Inflammatory macrophage treated with lipopolysaccharide for 4 hours (primary cell): ENCODE data around the gene SOX6.

Source experiments
- DNase-seq: peaks from one replicate; pipeline ENCODE4 v3.0.0-alpha.2; 2020

SOX6 gene

GRCh38 chr11:16363706-16364105 lies 7.4 kb upstream of the SOX6 start:
- DNase-seq, result no peak

- DNase-seq, result no peak
Measured at GRCh38 chr11:16361108-16361865, 4.9 kb upstream of the SOX6 start.

DNA sequence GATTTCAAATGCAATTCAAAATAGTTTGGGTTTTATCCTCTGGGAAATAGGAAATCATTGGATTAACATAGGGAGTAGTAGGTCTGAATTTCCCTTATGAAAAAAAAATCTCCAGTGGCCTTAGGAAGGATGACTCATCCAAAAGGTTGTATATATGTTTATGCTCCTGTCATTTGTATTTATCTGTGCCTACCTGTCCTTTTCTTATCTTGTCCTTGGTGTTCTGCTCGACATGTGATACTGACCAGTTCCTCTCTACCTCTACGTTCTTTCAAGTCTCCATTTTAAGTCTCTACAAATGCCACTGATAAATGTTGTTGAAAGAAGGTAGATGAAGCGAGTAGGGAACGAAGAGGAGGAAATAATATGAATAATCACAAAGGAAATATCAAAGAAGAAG lies 3.0 kb upstream of the SOX6 start:
- DNase-seq, result no peak

DNA sequence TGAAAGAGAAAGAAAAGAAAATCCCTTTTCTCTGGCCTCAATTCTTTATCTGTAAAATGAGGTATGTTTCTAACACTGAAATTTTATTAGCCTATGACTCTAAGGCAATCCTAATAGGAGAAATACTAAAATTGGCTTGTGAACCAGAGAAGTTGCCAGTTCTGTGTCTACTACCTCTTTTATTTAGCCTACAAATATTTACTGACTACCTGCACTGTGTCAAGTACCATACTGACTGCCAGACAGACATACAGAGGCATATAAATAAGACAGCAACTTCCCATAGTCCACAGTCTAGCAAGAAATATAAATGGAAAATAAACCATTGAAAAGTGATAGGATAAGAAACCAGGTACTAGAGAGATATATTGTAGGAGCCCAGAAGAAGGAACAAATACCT lies 2.4 kb upstream of the SOX6 start:
- no peak for DNase-seq

GRCh38 chr11:16357775-16358174 lies 1.4 kb upstream of the SOX6 start:
- no peak for DNase-seq

GRCh38 chr11:16356761-16357393 lies 531 bp upstream of the SOX6 start:
- no peak for DNase-seq

- no peak for DNase-seq
Measured at GRCh38 chr11:16352707-16353106, 3.6 kb downstream of the SOX6 start.

- DNase-seq, result no peak
Measured at GRCh38 chr11:16350125-16350524, 6.2 kb downstream of the SOX6 start.

DNA sequence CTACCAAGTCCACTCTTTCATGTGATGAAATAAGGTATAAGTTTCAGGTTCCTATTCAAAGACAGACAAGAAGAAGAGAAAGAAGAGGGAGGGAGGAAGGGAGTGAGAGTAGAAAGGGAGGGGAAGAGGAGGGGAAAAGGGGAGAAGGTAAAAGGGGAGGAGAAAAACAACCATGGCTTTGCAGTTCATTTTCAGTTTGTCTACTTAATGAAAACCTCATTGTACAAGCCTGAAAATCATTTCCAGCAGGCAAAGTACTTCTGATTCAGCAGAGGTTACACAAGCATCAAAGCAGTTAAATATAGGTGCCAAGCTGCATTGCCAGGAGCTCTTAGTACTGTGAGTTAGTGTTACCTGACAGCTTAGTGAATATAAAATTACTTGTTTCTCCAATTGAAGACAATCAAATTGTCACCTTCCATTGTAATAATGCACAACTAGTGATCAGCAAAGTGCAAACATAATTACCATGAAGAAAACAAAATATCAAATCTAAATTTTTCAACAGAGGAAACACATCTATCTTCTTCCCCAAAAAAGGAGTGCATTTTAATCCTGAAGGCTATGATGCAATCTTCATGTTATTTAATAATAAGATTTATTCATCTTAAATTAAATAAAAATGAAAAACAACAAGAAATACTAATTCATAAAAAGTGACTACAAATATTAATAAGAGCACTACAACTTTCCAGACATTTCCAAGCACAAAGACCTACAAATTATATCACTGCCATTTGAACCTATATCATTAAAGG lies 8.2 kb downstream of the SOX6 start:
- no peak for DNase-seq

DNA sequence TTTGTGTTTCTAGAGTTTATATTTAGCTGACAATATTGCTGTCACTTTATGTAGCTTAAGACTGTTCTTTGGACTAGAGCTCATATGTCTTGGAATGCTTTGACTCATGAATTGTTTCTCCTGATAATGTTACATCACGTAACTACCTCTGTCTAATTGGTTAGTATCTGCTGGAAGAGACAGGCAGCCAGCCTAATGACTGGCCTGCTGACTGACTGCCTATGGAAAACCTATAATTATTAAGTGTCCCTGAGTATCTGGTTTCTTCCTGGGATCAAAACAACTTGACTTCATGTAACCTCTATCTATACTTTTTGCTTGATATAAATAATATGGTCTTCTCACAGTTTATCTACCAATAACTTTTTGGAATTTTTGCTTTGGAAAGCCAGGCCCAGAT lies 9.4 kb downstream of the SOX6 start:
- no peak for DNase-seq

DNA sequence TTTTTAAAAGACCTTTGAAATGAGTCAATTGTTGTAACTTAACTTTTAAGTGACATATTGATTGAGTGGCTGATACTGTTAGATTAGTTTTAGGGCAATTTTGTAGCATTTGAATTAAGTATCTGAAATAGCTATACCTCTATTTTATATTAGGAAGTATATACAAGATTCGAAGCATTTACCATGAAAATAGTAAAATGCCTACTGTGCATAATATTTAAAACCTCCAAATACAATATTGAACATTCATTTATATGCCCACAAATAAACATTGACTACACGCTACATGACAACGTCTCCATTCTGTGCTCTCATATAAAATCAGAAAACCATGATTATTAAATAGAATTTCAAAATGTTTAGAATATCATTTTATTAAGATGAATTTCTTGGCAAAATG lies 14.5 kb downstream of the SOX6 start:
- DNase-seq, result no peak

DNA sequence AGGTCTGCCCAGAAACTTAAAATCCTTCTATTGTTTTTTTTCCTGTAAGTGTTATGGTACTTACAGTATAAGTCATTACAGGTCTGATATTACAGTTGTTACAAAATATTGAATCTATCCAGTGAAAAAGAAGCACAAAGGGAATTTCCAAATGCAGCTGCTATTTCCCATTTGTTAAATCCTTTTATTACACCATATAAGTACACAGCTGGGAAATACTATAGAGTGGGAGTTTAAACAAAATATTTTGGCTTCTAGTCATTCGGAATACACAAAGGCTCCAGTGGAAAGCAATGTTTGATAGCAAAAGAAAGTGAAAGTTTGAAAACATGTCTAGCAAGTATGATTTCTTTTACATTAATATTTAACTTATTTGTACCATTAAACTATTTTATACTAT lies 18.0 kb downstream of the SOX6 start:
- DNase-seq, result no peak

DNA sequence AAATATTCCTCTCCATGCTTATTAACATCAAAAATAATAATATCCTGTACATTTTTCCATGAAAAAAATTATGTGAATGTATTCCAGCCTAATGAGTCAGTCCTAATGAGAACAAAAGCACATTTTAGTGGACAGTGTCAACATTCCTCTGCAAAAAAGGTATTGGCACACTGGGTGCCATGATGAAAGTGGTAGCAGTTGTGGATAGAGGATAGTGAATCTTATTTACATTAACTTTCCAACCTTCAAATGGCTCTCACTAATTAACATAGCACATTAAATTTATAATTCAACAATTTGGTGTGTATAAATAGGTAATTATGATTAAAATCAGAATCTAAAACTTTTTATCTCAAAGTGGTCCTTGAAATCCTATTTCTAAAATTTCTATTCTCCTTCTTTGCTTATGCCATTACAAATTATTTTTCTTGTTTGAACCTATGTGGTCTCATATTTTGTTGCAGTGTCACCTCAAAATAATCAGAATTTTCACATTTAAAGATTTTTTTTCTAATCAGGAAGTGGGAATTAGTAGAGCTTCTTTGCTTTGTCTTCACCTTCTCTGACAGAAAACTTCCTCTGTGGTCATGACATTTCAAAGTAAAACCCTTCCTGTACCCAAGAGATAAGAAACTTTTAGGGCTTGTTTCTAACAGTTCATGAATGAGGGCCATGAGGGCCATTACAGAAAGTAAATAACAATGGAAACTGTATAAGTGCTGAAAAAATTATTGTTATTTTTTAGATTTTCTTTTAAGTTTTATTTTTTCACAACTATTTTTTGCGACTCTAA lies 18.7 kb downstream of the SOX6 start:
- DNase-seq, result no peak

- DNase-seq, result no peak
Measured at GRCh38 chr11:16336721-16337120, 19.6 kb downstream of the SOX6 start.

- DNase-seq, result no peak
Measured at GRCh38 chr11:16336204-16336603, 20.1 kb downstream of the SOX6 start.

DNA sequence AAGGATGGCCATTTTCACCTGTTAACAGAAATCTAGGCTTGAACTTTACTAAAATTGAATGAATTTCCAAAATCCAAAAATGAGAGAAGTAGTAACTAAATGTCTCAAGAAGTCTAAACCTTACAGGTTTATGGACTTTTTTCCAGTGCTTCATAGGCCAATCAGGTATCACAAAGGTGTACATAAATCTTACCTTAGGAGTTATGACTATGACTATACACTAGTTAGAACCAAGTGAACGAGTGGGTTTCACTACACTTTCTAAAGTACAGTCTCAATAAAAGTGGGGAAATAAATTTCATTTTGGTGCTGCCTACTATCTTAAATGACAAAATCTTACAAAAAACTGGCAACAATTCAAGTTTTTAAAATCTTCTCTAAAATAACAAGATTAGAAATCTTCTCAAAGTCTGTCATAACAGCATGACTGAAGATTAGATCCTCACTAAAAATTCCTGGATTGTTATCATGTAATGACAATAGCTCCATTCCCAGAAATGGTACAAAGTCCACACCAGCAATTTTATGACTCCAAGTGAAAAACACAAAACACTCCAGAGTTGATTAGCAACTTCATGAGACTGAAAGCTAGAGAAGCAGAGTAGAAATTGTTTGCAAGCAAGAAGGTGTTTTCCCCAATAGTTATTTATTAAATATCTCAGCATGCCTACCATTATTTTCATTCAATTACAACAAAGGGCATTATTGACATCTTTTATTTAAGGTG lies 20.9 kb downstream of the SOX6 start:
- no peak for DNase-seq

DNA sequence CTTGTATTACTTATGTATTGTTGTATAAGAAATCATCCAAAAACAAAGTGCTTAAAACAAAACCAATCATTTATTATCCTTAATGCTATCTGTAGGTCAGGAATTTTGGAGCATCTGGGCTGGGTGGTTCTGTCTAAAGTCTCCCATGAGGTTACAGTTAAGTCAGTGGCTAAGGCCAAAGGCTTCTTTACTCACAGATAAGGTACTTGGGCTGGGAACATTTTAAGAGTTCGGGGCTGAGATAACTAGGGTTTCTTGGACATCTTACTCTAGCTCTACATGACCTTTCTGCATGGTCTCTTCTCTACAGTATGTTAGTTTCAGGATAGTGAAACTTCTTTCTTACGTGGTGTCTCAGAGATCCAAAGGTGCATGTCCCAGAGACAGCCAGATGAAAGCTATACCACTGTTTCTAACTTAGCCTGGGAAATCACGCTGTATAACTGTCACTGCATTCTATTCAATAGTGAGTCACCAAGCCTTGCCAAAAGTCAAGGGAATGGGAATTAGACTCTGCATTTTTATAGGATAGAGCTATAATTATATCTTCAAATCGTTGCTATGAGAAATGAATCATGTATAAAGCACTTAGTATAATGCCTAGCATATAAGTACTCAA lies 29.6 kb downstream of the SOX6 start:
- DNase-seq, result no peak

GRCh38 chr11:16322190-16322589 lies 34.2 kb downstream of the SOX6 start:
- no peak for DNase-seq

GRCh38 chr11:16321148-16321547 lies 35.2 kb downstream of the SOX6 start:
- DNase-seq, result no peak

GRCh38 chr11:16318320-16318719 lies 38.0 kb downstream of the SOX6 start:
- no peak for DNase-seq

GRCh38 chr11:16317712-16318111 lies 38.6 kb downstream of the SOX6 start:
- no peak for DNase-seq

DNA sequence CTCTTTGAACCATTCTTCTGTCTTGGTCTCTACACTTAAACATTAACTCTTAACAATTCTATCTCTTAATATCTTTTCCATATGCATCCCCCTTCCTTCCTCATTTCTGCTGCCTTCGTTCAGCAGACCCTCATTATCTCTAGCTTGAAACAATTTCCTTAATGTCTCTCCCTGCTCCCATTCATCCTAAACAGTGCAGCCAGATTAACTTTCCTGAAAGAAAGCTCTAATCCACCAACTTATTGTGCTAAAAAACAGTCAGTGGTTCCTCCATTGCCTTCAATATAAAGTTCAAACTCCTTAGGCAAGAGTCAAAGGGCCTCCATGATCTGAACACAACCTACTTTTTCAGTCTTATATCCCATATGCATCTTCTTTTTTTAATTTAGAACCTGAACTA lies 42.5 kb downstream of the SOX6 start:
- DNase-seq, result no peak
